ENCODE data around the gene RAB17.

RAB17 gene

DNA sequence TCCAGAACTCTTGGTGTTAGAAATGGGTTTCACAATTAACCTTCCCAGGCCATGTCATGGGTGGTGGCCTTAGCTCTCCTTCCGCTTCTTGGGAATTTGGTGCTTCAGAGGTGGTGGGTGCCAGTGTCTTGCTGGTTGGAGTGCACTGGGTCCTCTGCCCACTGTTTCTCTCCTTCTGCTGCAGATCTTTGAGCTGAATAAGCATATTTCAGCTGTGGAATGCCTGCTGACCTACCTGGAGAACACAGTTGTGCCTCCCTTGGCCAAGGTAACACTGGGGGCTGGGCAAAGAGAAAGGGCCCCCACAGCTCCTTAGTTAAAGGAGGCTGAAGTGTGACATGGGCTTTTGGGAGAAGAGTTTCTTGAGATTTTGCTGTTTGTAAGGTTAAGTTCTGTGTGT, 56.2 kb downstream of the RAB17 start:
- ATAC-seq = no peak
- no peak for TF ChIP-seq CSDC2 (CRISPR knock-in tag; IDR thresholded peaks at IDR 0.05)
- TF ChIP-seq ARNTL (CRISPR knock-in tag; IDR thresholded peaks at IDR 0.05; ENCODE audit: borderline replicate concordance, low read depth) = no peak
- no peak for TF ChIP-seq TOX (CRISPR knock-in tag; IDR thresholded peaks at IDR 0.05; ENCODE audit: borderline replicate concordance)
- no peak for TF ChIP-seq PPARA (CRISPR knock-in tag; IDR thresholded peaks at IDR 0.05; ENCODE audit: borderline replicate concordance)
- no peak for TF ChIP-seq ZNF565 (CRISPR knock-in tag; conservative IDR thresholded peaks at IDR 0.05; ENCODE audit: low read depth)
- TF ChIP-seq ZC3H10 (CRISPR knock-in tag; IDR thresholded peaks at IDR 0.05) = no peak
- TF ChIP-seq SNAI2 (CRISPR knock-in tag; IDR thresholded peaks at IDR 0.05) = no peak
- TF ChIP-seq CREB5 (CRISPR knock-in tag; IDR thresholded peaks at IDR 0.05; ENCODE audit: low read depth) = no peak
- no peak for TF ChIP-seq BACH2 (CRISPR knock-in tag; IDR thresholded peaks at IDR 0.05; ENCODE audit: borderline replicate concordance)
- TF ChIP-seq ZFP3 (CRISPR knock-in tag; IDR thresholded peaks at IDR 0.05) = no peak
- no peak for TF ChIP-seq ESRRG (CRISPR knock-in tag; IDR thresholded peaks at IDR 0.05)
- TF ChIP-seq RARB (CRISPR knock-in tag; IDR thresholded peaks at IDR 0.05) = no peak
- no peak for TF ChIP-seq PATZ1 (CRISPR knock-in tag; IDR thresholded peaks at IDR 0.05; ENCODE audit: borderline replicate concordance)
- no peak for TF ChIP-seq CSRNP3 (CRISPR knock-in tag; IDR thresholded peaks at IDR 0.05)
- TF ChIP-seq, protein P1, sequence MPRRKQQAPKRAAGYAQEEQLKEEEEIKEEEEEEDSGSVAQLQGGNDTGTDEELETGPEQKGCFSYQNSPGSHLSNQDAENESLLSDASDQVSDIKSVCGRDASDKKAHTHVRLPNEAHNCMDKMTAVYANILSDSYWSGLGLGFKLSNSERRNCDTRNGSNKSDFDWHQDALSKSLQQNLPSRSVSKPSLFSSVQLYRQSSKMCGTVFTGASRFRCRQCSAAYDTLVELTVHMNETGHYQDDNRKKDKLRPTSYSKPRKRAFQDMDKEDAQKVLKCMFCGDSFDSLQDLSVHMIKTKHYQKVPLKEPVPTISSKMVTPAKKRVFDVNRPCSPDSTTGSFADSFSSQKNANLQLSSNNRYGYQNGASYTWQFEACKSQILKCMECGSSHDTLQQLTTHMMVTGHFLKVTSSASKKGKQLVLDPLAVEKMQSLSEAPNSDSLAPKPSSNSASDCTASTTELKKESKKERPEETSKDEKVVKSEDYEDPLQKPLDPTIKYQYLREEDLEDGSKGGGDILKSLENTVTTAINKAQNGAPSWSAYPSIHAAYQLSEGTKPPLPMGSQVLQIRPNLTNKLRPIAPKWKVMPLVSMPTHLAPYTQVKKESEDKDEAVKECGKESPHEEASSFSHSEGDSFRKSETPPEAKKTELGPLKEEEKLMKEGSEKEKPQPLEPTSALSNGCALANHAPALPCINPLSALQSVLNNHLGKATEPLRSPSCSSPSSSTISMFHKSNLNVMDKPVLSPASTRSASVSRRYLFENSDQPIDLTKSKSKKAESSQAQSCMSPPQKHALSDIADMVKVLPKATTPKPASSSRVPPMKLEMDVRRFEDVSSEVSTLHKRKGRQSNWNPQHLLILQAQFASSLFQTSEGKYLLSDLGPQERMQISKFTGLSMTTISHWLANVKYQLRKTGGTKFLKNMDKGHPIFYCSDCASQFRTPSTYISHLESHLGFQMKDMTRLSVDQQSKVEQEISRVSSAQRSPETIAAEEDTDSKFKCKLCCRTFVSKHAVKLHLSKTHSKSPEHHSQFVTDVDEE (CRISPR knock-in tag; IDR thresholded peaks at IDR 0.05) = no peak
- TF ChIP-seq ISL1 (CRISPR knock-in tag; IDR thresholded peaks at IDR 0.05) = no peak
- TF ChIP-seq ZNF8 (CRISPR knock-in tag; IDR thresholded peaks at IDR 0.05) = no peak
- TF ChIP-seq GLIS3 (CRISPR knock-in tag; IDR thresholded peaks at IDR 0.05) = no peak

- no peak for ATAC-seq
- TF ChIP-seq, protein P1 (CRISPR knock-in tag; IDR thresholded peaks at IDR 0.05) = no peak
- no peak for TF ChIP-seq TOX (CRISPR knock-in tag; IDR thresholded peaks at IDR 0.05; ENCODE audit: borderline replicate concordance)
- TF ChIP-seq BACH2 (CRISPR knock-in tag; IDR thresholded peaks at IDR 0.05; ENCODE audit: borderline replicate concordance) = no peak
- TF ChIP-seq PPARA (CRISPR knock-in tag; IDR thresholded peaks at IDR 0.05; ENCODE audit: borderline replicate concordance) = no peak
These were observed 56.8 kb downstream of the RAB17 start for GRCh38 chr2:237533668-237534161.

DNA sequence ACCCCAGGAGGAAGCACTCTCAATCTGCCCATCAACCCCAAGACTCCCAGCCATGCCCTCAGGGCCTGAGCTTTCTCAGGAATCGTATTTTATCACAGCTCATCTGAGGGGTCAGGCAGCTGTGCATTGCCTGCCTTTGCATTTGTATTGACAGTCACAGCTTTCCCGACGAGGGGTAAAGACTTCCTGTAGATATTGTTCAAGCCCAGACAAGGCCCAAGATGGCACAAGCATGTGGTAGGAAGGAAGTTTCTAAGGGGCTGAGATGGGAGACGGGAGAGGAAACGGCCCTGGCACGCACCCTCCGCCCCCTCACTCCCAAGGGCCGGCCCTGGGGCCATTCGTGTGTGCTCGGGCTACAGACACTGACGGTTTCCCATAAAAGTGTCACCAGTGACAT, 58.4 kb downstream of the RAB17 start:
- TF ChIP-seq TCF4 (CRISPR knock-in tag; IDR thresholded peaks at IDR 0.05; ENCODE audit: borderline replicate concordance) = no peak
- no peak for TF ChIP-seq TOX (CRISPR knock-in tag; IDR thresholded peaks at IDR 0.05; ENCODE audit: borderline replicate concordance)
- no peak for TF ChIP-seq ISL1 (CRISPR knock-in tag; IDR thresholded peaks at IDR 0.05)
- TF ChIP-seq GLIS3 (CRISPR knock-in tag; IDR thresholded peaks at IDR 0.05) = no peak

More for the DNA sequence above, 58.4 kb downstream of the RAB17 start:
- ATAC-seq = no peak

All from SK-N-SH treated with all-trans-retinoic acid at 6 μM for 48 hours (cell line).